GM21717 (cell line): ENCODE results near the gene C22orf23.
A peak's percentile ranks its signal among the peaks of the same experiment; 100 is the strongest.

Experiments
- ATAC-seq: cut with Tn5 transposase; IDR thresholded peaks from one replicate; pipeline ENCODE4 v1.9.1; 2021; ENCODE audit warnings: mild to moderate bottlenecking, moderate library complexity; ENCODE audit not compliant: unreplicated experiment

The C22orf23 gene

DNA sequence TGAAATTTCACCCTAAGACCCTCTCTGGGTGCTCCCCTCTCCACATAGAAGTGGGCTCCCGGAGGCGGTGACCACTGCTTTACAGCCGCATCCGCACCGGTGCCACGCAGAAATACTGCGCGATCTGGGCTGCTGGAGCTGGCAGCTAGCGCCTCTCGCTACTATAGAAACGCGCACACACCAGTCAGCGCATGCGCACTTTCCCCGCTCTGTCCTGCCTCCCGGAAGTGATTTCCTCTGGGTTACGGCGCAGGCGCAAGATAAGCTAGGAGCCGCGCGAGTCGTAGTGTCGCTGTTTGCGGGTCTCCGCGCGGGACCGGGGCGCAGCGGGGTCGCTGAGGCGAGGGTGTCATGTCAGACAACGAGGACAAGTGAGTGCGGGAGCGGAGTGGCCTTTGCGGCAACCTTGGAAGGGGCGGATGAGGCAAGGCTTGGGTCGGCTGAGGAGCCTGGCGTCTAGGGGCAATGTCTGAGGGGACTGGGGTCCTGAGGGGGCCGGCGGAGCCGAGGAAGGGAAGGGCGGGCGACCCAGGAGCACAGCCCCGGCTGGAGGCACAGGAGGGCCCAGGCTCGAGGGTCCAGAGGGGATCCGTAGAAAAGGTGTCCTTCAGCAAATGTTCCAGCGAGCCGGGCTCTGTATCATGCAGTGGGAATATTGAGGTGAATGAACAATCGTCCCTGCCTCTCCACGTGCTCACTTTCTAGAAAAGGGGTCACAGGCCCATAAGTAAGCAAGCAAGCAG, at the start of gene C22orf23, which contains the start of gene POLR2F:
Gene C22orf23, minus strand, starts transcription at position 165 of the 743 bp plus-strand sequence. CDS start 452 bp downstream, outside the sequence.
Gene POLR2F, plus strand, starts transcription at position 263 of the 743 bp plus-strand sequence. Its CDS starts 89 bp downstream, at position 352.
- ATAC-seq, result peak; percentile 59

DNA sequence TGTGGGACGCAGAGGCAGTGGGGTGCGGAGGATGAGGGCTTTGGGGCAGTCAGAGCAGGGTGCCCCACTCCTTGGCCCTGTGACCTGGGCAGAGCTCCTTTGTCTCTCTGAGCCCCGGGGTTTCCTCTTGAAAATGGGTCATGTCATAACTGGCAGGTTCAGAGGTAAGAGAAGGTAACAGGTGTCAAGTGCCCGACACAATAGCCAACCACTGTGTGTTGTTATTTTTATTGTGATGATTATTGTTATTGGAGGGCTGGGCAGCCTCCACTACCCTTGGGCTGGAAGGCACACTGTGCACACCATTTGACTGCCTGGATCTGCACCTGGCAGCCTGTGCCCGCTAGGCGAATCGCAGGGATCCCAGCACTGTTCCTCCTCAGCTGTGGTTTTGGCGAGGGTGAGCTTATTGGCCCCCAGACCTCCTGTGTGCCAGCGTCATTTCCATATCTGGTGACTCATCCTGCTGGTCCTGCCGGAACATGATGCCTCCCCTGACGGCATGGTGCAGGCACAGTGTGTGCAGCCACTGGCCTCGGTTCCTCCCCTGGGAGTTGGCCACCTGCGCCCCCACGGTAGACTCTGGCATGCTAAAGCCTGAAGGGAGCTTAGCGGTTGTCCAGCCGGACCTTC, 46.4 kb upstream of the C22orf23 start:
- no peak for ATAC-seq

DNA sequence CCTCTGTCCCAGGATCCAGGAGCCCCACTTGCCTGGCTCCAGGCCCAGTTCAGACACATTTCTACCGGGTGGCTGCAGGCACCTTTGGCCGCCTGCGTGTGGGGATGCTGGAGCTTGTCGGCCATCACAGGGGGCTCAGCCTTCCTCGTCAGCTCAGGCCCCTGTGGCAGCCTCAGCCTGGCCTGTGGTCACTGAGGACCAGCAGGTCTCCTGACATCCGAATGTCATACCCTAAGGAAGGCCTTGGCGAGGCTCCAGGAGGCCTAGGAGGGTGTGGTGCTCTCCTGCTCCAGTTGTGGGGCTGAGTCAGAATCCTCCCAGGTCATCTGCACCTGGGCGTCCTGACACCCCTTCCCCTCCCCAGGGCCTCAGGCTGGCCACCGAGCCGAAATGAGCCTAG, 45.8 kb upstream of the C22orf23 start:
- ATAC-seq, result no peak

DNA sequence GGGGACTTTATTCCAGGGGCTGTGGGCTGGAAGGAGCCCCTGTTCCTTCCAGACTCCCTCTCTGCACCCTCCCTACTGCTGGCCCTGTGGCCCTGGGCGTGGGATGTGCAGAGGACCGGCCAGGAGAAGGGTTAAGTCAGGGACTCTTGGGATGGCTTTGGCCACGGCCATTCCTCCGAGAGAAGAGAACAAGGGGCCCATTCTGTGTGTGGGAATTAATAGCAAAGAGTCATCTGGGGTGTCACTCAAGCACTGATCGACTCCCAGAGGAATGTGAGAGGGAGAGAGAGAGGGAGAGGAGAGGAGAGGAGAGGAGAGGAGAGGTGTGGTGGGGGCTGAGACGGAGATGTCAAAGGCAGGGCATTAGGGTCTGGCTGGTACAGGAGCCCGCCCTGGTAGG, 45.1 kb upstream of the C22orf23 start:
- no peak for ATAC-seq

DNA sequence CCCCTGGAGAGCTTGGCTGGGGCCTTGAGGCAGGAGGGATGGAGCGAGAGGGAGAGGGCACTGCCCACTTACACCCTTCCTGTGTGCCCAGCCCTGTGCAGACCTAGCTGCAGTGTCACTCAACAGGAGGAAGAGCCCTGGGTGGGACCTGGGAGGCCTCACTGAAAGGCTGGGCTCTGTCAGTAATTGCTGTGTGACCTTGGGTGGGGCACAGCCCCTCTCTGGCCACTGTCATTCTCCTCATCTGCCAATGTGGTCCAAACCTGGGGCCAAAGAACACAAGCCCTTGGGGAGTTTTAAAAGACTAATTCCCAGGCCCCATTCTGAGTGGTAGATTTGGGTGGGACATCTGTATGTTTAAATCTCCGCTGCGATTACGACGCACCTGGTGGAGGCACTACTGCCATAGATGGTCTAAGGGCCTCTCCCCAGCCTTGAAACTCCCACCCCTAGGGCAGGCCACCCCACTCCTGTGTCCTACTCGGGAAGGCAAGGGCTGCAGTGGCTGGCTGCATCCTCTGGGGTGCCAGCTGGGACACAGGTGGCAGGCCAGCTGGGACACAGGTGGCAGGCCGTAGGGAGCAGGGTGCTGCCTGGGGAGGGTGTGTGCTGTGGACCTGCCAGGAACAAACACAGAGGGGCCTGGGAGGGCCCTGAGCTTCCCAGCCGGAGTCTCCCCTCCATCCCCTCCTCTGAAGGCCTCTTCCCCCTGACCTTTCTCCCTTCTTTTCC, 43.3 kb upstream of the C22orf23 start:
- no peak for ATAC-seq

DNA sequence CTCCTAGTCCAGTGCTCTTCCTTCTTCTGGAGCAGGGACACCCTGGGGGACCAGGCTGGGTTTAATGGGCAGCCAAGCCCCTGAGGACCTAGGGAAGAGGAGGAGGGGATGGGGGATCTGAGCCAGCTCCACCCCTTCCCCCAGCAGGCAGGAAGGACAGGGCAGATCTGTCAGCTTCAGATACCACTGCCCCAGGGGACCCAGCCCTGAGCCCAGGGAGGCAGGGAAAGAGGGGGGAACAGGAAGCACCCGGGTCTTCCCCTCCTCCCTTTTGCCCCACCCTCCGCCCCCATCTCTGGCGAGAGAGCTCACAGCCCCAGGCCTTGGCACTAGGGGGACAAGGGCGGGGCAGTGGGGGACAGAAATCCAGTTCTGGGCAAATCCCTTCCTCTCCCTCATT, 42.7 kb upstream of the C22orf23 start:
- ATAC-seq, result no peak

DNA sequence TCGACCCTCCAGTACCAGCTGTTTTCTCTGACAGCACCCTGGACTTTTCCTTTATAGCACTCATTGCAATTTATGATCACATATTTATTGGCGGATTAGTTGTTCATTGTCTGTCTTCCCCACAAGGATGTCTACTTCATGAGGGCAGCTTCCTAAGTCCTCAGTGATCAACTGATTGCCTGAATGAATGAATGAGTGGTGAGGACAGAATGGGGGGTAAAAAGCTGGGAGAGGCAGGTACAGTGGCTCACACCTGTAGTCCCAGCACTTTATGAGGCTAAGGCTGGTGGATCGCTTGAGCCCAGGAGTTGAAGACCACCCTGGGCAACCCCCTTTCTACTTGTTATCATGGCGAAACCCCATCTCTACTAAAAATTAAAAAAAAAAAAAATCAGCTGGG, 42.1 kb upstream of the C22orf23 start:
- ATAC-seq, result no peak

DNA sequence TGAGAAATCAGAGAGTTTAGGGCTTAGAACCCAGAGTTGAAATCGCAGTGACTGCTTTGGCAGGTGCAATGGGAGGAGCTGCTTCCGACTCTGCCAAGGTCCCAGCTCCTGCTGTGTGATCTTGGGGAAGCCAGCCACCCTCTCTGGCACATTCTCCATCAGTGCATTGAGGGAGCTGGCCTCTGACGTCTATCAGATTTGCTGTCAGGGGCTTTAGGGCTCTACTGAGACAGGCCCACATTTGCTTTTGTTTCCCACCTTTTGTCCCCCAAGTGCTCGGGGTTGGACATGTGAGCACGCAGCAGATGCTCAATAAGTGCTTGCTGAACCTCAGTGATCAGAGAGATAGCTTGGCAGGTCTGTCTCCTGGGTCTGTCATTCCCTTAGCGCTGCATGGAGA, 41.6 kb upstream of the C22orf23 start:
- no peak for ATAC-seq

DNA sequence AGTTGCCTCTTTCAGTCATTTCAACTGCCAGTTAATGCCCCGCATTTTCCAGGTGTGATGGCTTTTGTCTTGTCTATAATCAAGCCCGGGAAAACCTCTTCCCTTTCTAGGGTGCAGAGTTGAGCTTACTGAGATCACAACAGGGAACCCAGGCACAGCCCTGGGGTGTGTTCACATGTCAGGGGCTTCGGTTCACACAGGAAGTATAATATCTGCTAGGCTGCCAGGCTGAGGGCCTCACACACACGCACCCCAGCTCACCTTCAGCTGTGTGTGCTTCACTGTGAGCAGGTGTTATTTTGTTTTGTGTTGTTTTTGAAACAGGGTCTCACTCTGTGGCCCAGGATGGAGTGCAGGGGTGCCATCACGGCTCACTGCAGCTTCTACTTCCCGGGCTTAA, 40.6 kb upstream of the C22orf23 start:
- ATAC-seq, result no peak

DNA sequence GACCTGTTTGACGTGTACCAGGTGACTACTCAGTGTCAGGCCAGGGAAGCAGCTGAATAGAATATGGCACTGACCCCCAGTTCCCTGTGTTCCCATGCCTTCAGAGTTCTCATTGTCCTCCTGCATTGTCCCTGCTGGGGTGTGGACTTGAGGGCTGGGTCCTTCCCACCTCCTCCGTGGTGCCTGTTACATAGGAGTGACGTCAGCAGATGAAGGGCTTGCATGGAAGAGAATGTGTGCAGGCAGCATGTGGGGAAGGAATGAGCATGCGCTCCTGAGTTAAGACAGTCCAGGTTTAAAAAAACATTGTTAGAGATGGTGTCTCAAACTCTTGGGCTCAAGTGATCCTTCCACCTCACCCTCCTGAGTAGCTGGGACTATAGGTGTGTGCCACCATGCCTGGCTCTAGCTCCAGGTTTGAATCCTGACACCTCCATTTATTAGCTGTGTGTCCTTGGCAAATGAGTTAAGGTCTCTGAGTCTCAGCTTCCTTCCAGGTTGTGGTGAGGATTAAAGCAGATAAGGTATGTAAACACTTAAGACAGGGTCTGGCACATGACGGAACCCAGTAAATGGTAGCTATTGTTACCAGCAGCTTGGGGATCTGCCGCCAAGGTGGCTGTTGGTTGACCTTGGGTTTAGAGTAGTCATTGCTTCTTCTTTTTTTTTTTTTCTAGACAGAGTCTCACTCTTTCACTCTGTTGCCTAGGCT, 38.5 kb upstream of the C22orf23 start:
- ATAC-seq, result no peak

DNA sequence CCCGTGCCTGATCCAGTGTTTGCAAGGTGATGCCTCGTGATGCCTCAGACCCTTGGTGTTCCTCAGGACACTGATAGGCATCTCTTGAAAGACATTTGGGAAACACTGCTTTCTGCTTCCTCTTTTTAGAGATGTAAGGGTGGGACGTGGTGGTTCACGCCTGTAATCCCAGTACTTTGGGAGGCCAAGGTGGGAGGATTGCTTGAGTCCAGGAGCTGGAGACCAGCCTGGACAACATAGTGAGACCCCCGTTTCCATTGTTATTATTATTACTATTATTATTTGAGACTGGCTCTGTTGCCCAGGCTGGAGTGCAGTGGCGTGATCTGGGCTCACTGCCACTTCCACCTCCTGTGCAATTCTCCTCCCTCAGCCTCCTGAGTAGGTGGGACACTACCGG, 37.5 kb upstream of the C22orf23 start:
- no peak for ATAC-seq

DNA sequence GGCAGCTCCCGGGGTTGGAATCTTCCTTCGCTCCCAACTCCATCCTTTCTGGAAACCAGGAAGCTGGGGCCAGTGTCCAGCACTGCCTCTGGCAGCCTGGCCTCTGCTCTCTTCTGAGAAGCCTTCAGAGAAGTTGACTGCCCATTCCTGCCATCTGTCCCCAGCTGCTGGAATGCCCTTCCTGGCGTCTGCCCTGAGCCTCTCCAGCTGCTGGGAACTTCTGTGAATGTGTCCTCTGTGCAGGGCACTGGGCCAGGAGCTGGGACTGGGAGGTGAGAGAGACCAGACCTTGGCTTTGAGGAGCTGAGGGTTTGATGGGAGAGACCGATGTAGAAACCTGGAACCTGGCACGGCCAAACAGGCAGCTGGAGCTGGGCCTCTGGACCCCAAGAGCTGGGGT, 36.9 kb upstream of the C22orf23 start:
- no peak for ATAC-seq

DNA sequence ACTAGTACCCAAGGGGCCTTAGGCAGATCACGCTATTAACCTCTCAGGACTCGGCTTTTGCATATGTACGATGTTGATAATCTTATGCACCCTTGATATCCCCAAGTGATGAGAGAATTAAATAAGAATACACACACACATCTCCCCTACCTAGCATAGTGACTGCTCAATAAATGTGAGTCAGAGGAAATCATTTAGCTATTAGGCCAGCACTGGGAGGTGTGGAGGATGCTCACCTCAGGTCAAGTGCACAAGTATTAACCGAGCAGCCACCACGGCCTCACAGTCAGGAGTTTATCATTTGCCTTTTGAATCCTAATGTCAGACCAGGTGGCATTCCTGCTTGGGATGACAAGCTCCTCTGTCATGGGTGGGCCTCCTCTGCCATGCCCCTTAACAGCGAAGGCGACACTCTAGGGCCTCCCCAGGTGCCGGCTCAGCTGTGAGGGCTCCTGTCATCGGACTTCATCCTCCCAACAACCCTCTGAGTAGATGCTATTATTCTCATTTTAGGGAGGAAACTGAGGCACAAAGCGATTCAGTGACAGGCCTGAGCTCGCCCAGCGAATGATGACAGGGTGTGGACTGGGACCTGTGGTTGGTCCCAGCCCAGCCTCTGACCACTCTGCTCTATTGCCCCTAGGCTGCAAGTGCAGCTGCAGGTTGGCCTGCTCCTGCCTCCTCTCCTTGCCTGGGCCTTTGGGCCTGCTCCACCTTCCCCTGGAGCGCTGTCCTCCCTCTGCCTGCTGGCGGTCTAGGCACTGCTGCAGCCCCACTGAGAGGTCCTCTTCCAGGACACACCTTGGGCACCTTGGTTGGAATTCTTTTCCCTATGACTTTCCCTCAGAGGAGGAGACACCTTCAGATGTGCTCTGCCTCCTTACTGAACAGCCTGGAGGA, 36.0 kb upstream of the C22orf23 start:
- ATAC-seq, result no peak

DNA sequence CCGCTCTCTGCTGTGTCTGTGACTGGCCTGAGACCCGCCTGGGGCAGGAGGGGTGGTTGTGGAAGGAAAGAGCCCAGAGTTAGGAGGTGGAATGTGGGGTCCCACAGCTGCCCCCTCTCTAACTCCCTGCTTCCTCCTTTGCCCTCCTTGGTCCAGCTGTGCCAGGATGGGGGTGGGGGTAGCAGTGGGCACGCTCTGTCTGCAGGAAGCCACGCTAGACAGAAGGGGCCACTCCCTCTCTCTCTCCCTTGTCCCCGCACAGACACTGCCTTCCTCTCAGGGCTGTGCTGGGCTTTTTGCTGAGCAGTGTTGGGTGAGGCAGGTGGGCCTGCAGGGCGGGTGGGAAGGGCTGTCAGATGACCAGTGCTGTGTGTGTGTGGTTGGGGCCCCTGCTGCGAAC, 33.0 kb upstream of the C22orf23 start:
- ATAC-seq, result no peak

DNA sequence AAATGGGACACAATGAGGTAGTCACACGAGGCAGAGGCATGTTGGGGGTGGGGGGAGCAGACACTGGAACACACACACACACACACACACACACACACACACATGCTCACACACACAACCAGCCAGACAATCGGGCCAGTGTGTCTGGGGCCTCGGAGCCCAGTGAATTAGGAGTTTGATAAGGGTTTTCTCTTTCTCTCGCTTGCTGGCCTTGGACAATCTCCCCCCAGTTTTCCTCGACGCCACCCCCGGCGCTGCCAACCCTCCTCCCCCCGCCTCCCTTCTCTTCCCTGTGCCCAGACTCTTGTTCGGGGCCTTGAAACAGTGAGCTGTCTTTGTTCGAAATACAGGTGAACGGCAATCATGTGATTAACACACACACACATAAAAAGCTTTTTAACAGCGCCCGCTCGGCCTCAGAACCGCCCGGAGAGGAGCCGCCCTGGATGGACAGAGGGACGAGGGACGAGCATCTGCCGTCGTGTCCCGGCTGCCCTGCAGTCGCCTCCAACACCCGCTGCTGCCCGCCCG, 32.4 kb upstream of the C22orf23 start:
- no peak for ATAC-seq

DNA sequence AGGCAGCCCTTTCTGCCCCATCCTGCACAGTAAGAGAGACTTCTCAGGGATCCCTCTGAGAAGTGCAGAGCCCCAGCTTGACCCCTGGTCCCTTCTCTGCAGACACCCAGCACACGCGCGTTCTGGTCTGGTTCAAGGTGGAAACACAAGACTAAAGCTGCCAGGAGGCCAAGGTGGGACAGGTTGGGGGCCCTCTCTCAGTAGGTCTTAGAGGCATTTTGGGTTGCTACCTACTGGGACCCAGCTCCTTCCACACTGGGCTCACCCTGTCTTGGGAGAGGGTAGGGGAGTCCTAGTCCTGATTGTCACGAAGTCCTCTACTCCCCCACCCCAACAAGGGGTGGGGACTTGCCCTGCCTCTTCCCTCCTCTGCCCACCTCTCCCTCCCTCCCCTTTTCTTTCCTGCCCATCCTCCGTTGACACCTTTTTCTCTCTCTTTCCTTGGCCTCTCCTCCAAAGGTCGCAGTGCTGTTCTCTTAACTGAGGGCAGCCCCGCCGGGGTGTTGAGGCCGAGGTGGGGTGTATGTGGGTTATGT, 31.7 kb upstream of the C22orf23 start:
- no peak for ATAC-seq

DNA sequence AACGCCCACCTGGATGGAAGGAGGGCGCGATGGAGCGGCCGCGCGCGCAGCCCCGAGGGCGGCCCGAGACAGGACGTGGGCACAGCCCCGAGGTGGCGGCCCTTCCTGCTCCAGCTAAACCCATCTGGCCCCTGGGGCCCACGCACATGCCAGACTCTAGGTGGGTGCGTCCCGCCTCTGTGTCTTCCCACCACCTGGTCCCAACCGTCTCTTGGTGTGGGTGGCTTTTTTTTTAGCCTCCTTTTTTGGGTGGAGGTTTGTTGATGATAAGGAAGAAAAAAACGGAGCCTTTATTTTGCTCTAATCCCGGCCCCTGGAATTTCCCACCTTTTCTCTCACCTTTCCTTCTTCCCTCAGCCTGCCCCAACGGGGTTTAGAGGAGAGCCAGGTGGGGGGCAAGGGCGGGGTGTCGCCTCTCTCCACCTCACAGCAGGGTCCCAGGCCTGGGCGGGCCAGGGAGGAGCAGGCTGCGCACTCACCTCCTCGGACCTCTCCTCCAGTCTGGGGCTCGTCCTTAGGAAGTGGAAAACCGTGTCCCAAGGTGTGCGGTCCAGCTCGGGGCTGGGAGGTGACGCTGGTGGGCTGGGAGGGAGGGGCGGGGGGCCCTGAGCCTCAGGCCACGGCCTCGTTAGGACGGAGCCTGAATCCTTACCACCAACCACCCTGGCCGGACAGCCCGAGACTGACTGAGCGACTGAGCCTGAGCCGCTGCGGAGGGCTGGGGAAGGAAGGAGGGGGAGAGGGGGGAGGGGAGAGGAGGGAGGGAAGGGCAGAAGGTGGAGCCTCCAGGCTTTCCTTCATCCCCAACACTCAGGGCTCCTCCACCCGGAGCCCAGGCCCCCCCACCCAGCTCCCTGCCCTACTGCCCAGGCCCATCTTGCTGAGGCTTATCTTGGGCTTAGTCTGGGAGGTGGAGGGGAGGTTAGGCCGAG, 30.7 kb upstream of the C22orf23 start, which contains the start of gene SOX10:
Gene SOX10, minus strand, starts transcription at position 696 of the 932 bp plus-strand sequence. CDS start 771 bp downstream, outside the sequence.
- no peak for ATAC-seq
